IPS-15b (cell line): ENCODE data around the gene CRYBG1.

Experiments used
- H3K27me3 ChIP-seq: one replicate; pipeline ENCODE4 v1.6.1; 2013; ENCODE audit warnings: low read length; ENCODE audit not compliant: control insufficient read depth, insufficient read depth
- H3K36me3 ChIP-seq: one replicate; pipeline ENCODE4 v1.6.1; 2013; ENCODE audit warnings: low read length; ENCODE audit not compliant: control insufficient read depth, insufficient read depth
- H3K4me1 ChIP-seq: one replicate; pipeline ENCODE4 v1.6.1; 2013; ENCODE audit warnings: mild to moderate bottlenecking, low read length; ENCODE audit not compliant: control insufficient read depth, insufficient read depth
- H3K4me3 ChIP-seq: one replicate; pipeline ENCODE4 v1.5.1; 2013; ENCODE audit warnings: low read depth, low read length
- H3K9ac ChIP-seq: one replicate; pipeline ENCODE4 v1.6.1; 2013; ENCODE audit warnings: low read depth, mild to moderate bottlenecking, low read length
- H3K9me3 ChIP-seq: one replicate; pipeline ENCODE4 v1.6.1; 2013; ENCODE audit warnings: mild to moderate bottlenecking, low read length; ENCODE audit not compliant: control insufficient read depth, insufficient read depth

Gene CRYBG1

GRCh38 chr6:106431972-106432371 is 71.5 kb downstream of the CRYBG1 start:
- H3K4me1 ChIP-seq = no peaks in the 10 kb centered on the region
- H3K36me3 ChIP-seq = no peaks in the 10 kb centered on the region
- H3K27me3 ChIP-seq = no peaks in the 10 kb centered on the region
- H3K9me3 ChIP-seq = no peaks in the 10 kb centered on the region
- no peak overlapping the region for H3K4me3 ChIP-seq
- no peak overlapping the region for H3K9ac ChIP-seq

GRCh38 chr6:106434530-106434929 is 74.0 kb downstream of the CRYBG1 start:
- H3K27me3 ChIP-seq = no peaks in the 10 kb centered on the region
- no peaks in the 10 kb centered on the region for H3K4me1 ChIP-seq
- no peak overlapping the region for H3K4me3 ChIP-seq
- no peaks in the 10 kb centered on the region for H3K36me3 ChIP-seq
- H3K9me3 ChIP-seq = no peaks in the 10 kb centered on the region
- no peak overlapping the region for H3K9ac ChIP-seq

GRCh38 chr6:106439459-106439858 is 78.9 kb downstream of the CRYBG1 start:
- Histone ChIP-seq H3K4me1 (no peaks in the 10 kb centered on the region), H3K36me3 (no peaks in the 10 kb centered on the region), H3K9ac (no peak overlapping the region), H3K27me3 (no peaks in the 10 kb centered on the region), H3K9me3 (no peaks in the 10 kb centered on the region), H3K4me3 (no peak overlapping the region)

DNA sequence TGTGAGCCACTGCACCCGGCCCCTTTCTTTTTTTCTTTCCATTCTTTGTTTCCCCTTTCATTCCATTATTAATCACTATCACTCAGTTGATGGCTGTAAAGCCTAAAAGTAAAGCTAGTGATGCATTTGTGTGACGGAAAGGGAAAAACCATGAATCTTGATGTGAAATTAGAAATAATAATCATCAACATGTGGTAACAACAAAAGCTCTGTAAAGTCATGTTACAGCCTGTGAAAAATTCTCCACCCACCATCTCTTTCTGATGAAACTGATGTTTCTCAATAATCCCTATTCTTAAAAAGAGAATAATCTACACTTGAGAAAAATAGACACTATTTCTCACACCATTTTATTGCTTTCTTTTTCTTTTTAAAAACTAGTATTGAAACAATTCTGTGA is 80.0 kb downstream of the CRYBG1 start:
- Histone ChIP-seq H3K4me3 (no peak overlapping the region), H3K36me3 (no peaks in the 10 kb centered on the region), H3K27me3 (no peaks in the 10 kb centered on the region), H3K9ac (no peak overlapping the region), H3K4me1 (no peaks in the 10 kb centered on the region), H3K9me3 (no peaks in the 10 kb centered on the region)

GRCh38 chr6:106442395-106442794 is 81.9 kb downstream of the CRYBG1 start:
- no peaks in the 10 kb centered on the region for H3K36me3 ChIP-seq
- H3K27me3 ChIP-seq = no peaks in the 10 kb centered on the region
- H3K4me3 ChIP-seq = no peak overlapping the region
- no peak overlapping the region for H3K9ac ChIP-seq
- no peaks in the 10 kb centered on the region for H3K4me1 ChIP-seq
- H3K9me3 ChIP-seq = no peaks in the 10 kb centered on the region

GRCh38 chr6:106444777-106445507 is 84.4 kb downstream of the CRYBG1 start:
- H3K27me3 ChIP-seq = no peaks in the 10 kb centered on the region
- H3K9me3 ChIP-seq = no peaks in the 10 kb centered on the region
- no peaks in the 10 kb centered on the region for H3K36me3 ChIP-seq
- no peaks in the 10 kb centered on the region for H3K4me1 ChIP-seq
- H3K4me3 ChIP-seq = no peak overlapping the region
- no peak overlapping the region for H3K9ac ChIP-seq

DNA sequence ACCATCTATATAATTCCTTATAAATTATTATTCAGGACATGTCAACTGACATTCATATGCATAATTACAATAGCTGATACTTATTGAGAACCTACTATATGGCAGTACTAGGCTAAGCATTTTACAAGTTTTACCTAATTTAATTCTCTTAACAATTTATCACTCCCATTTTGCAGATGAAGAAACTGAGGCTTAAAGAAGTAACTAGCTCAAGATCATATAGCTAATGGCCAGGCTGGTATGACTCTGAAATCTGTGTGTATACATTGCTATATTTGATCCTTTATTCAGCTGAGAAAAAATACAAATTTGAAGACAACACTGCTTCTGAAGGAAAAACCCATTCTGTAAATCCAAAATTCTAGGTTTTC is 85.0 kb downstream of the CRYBG1 start:
- Histone ChIP-seq H3K36me3 (no peaks in the 10 kb centered on the region), H3K9me3 (no peaks in the 10 kb centered on the region), H3K27me3 (no peaks in the 10 kb centered on the region), H3K4me1 (no peaks in the 10 kb centered on the region), H3K4me3 (no peak overlapping the region), H3K9ac (no peak overlapping the region)

- no peak overlapping the region for H3K4me3 ChIP-seq
- no peaks in the 10 kb centered on the region for H3K9me3 ChIP-seq
- no peaks in the 10 kb centered on the region for H3K4me1 ChIP-seq
- no peaks in the 10 kb centered on the region for H3K36me3 ChIP-seq
- no peak overlapping the region for H3K9ac ChIP-seq
- no peaks in the 10 kb centered on the region for H3K27me3 ChIP-seq
These were observed 85.9 kb downstream of the CRYBG1 start for GRCh38 chr6:106446287-106446885.

- H3K9ac ChIP-seq = no peak overlapping the region
- H3K9me3 ChIP-seq = no peaks in the 10 kb centered on the region
- H3K36me3 ChIP-seq = no peaks in the 10 kb centered on the region
- H3K4me1 ChIP-seq = no peaks in the 10 kb centered on the region
- no peak overlapping the region for H3K4me3 ChIP-seq
- no peaks in the 10 kb centered on the region for H3K27me3 ChIP-seq
These were observed 86.5 kb downstream of the CRYBG1 start for GRCh38 chr6:106446983-106447382.

- no peak overlapping the region for H3K9ac ChIP-seq
- no peak overlapping the region for H3K4me3 ChIP-seq
- H3K36me3 ChIP-seq = no peaks in the 10 kb centered on the region
- H3K27me3 ChIP-seq = no peaks in the 10 kb centered on the region
- H3K9me3 ChIP-seq = no peaks in the 10 kb centered on the region
- no peaks in the 10 kb centered on the region for H3K4me1 ChIP-seq
These were observed 87.5 kb downstream of the CRYBG1 start for GRCh38 chr6:106448000-106448426.

DNA sequence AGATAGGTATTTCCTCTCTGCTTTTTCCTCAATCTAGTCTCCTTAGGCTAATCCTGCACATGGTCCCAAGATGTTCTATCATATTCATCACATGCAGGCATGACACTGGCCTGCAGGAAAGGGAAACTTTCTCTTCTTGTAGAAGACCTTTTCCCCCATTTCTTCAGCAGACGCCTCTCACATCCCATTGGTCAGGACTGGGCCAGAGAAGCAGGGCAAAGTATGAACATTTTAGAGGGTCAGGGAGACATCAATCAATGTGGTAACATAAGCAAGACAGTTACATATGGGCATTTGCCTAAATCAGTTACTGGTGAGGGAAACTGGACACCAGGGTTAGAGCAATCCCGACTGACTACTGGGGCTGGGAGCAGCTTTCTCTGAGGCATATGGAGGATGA is 90.1 kb downstream of the CRYBG1 start:
- Histone ChIP-seq H3K4me1 (peaks cover 5% of the 10 kb centered on the region), H3K27me3 (no peaks in the 10 kb centered on the region), H3K9ac (no peak overlapping the region), H3K9me3 (no peaks in the 10 kb centered on the region), H3K4me3 (no peak overlapping the region), H3K36me3 (no peaks in the 10 kb centered on the region)

GRCh38 chr6:106451439-106451838 is 90.9 kb downstream of the CRYBG1 start:
- Histone ChIP-seq H3K4me1 (peaks cover 5% of the 10 kb centered on the region), H3K4me3 (no peak overlapping the region), H3K27me3 (no peaks in the 10 kb centered on the region), H3K36me3 (no peaks in the 10 kb centered on the region), H3K9ac (no peak overlapping the region), H3K9me3 (no peaks in the 10 kb centered on the region)
